GM18909 (cell line): ENCODE data around the gene TVP23C.

Experiments
- ATAC-seq: cut with Tn5 transposase; IDR thresholded peaks from one replicate; pipeline ENCODE4 v1.9.1; 2021; ENCODE audit warnings: mild to moderate bottlenecking; ENCODE audit not compliant: unreplicated experiment, poor library complexity

TVP23C gene

DNA sequence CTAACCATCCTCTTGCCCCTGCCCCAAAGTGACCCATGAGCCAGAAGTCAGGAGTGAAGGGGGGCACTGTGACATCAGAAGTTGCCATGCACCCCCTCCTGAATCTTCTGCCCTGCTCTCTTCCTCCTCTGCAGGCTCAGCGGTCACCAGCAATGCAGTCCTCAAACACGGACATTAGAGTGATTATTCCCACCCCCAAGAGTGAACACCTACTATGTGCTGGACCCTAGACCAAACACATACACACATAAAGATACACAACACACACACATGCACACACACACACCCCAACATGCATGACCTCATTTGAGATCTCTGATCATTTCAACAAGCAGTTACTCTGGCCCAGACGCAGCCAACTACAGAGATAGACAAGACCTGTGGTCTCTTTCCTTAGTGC lies 95.7 kb downstream of the TVP23C start, which contains the start of gene CDRT4:
Gene CDRT4, minus strand, starts transcription at position 30 of the 400 bp plus-strand sequence. CDS start 27,383 bp downstream, outside the sequence.
- no peak for ATAC-seq

- no peak for ATAC-seq
These were observed 97.2 kb downstream of the TVP23C start for GRCh38 chr17:15466131-15466530.

GRCh38 chr17:15465045-15465701 lies 98.1 kb downstream of the TVP23C start:
- no peak for ATAC-seq

- ATAC-seq: no peak
These were observed 98.9 kb downstream of the TVP23C start for GRCh38 chr17:15464231-15464985.

DNA sequence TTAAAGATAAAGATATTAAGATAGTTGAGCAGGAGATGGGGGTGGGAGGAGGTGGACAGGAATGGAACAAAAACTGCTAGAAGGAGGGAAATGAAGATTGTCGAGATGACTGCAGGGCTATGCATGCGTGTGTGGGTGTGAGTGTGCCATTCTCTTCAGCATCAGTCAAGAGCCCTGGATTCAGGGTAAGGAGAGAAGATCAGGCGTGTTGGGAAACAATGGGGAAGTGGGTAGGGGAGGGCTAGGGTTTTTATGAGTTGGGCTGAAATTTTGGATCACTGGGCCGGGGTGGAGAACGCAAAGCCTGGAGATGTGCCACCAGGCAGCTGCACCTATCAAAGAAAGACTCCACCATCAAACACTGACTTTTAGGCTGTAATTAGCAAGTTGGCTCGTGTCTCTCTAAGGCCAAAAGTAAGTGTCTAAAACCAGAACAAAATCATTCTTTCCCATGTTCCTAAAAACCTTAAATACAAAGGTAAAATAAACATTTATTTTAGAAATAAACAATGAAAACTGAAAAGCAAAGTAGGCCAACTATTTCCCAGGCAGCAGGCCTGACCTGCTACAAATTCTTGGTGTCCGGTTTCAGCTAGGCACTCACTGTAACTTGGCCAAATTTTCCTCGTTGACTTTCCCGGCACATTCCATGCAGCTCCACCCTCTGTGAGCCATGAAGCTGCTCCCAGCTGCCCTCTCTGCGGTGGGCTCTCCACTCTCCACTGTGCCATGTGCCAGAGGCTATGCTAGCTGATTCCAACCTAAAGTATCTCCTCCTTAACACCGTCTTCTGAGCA lies 100.1 kb downstream of the TVP23C start:
- no peak for ATAC-seq

- ATAC-seq: no peak
These were observed 105.6 kb downstream of the TVP23C start for GRCh38 chr17:15457723-15458094.

- ATAC-seq: no peak
These were observed 106.1 kb downstream of the TVP23C start for GRCh38 chr17:15456972-15457722.

- no peak for ATAC-seq
These were observed 106.8 kb downstream of the TVP23C start for GRCh38 chr17:15456496-15456895.

- ATAC-seq: no peak
These were observed 108.9 kb downstream of the TVP23C start for GRCh38 chr17:15454346-15454745.

- ATAC-seq: no peak
These were observed 109.5 kb downstream of the TVP23C start for GRCh38 chr17:15453782-15454181.

DNA sequence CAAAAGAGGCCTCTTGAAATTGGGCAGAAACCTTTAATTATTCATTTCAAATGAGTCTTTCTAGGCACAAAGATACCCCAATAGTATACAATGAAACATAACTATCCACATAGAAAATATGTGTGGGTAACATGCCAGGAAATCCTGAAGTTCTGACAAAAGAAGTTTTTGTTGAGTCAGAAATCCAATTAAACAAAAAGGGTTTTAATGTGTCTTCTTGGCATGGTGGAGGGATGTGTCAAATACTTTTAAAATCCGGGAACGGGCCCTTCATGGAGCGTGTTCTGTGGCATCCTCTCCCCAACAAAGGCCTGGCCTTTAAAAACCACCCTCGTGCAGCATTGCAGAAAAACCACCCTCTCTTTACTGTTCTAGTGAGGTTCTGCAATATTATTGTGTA lies 110.0 kb downstream of the TVP23C start:
- no peak for ATAC-seq

DNA sequence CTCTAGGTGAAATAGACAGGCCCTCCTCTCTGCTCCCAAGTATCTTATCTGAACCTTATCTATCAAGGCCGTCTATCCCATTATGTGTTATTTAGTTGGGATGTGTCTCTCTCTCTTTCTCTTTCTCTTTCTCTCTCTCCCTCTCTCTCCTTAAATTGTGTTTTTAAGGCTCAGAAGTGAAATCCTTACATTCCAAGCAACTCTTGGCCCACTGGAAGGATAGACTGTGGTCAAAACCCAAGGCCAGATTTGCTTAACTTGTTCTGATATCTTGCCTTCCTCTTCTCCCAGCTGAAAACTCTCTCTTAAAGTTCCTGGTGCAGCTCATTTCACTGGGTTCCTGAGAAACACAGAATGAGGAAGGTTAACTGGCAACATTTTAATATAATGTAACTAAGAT lies 110.5 kb downstream of the TVP23C start:
- ATAC-seq: no peak
